Measurements from ENCODE around the gene MYO1B. TPM values are rescaled to one million over a fixed set of nuclear protein-coding genes. Genes with fewer than 3 reads are reported as not detected.

MYO1B gene
- polyA plus RNA-seq, 1 experiment: 87.2 TPM

GRCh38 chr2:191258996-191259395, 13.8 kb downstream of the MYO1B start:
- DNase-seq (ENCODE audit: low read depth): no peak
- H3K36me3 ChIP-seq (ENCODE audit: control insufficient read depth, insufficient read depth, low read length): no peaks in the 10 kb centered on the region
- ChIA-PET POLR2A (no interaction called here), CTCF (interaction anchor here (1.8 kb wide), 1 partner anchor 10 kb away, joined by 6 read pairs; no protein-coding TSS in a partner anchor)
- no peak for TF ChIP-seq CTCF (IDR thresholded peaks at IDR 0.05; ENCODE audit: insufficient read depth, low read depth, low read length)
- H3K27me3 ChIP-seq (ENCODE audit: control insufficient read depth, insufficient read depth, low read length): no peaks in the 10 kb centered on the region
- no peak overlapping the region for H3K4me3 ChIP-seq (ENCODE audit: low read depth, low read length)

- no peaks in the 10 kb centered on the region for H3K36me3 ChIP-seq (ENCODE audit: control insufficient read depth, insufficient read depth, low read length)
- ChIA-PET CTCF (interaction anchor here (0.5 to 2.8 kb wide), 3 partner anchors 11 to 239 kb away, joined by 3 to 7 read pairs (median 3); no protein-coding TSS in a partner anchor), POLR2A (interaction anchor here (0.5 kb wide), 1 partner anchor 9 kb away, joined by 3 read pairs; no protein-coding TSS in a partner anchor)
- no peak for DNase-seq (ENCODE audit: low read depth)
- no peaks in the 10 kb centered on the region for H3K27me3 ChIP-seq (ENCODE audit: control insufficient read depth, insufficient read depth, low read length)
- no peak for TF ChIP-seq CTCF (IDR thresholded peaks at IDR 0.05; ENCODE audit: insufficient read depth, low read depth, low read length)
- H3K4me3 ChIP-seq (ENCODE audit: low read depth, low read length): no peak overlapping the region
These were observed 17.2 kb downstream of the MYO1B start for GRCh38 chr2:191262436-191262835.

GRCh38 chr2:191263050-191263449, 17.8 kb downstream of the MYO1B start:
- no peaks in the 10 kb centered on the region for H3K36me3 ChIP-seq (ENCODE audit: control insufficient read depth, insufficient read depth, low read length)
- DNase-seq (ENCODE audit: low read depth): no peak
- TF ChIP-seq CTCF (IDR thresholded peaks at IDR 0.05; ENCODE audit: insufficient read depth, low read depth, low read length): no peak
- ChIA-PET POLR2A (no interaction called here), CTCF (interaction anchor here (0.8 kb wide), 1 partner anchor 238 kb away, joined by 3 read pairs; no protein-coding TSS in a partner anchor)
- no peaks in the 10 kb centered on the region for H3K27me3 ChIP-seq (ENCODE audit: control insufficient read depth, insufficient read depth, low read length)
- H3K4me3 ChIP-seq (ENCODE audit: low read depth, low read length): no peak overlapping the region

- no peak overlapping the region for H3K4me3 ChIP-seq (ENCODE audit: low read depth, low read length)
- H3K27me3 ChIP-seq (ENCODE audit: control insufficient read depth, insufficient read depth, low read length): no peaks in the 10 kb centered on the region
- H3K36me3 ChIP-seq (ENCODE audit: control insufficient read depth, insufficient read depth, low read length): peaks cover 1% of the 10 kb centered on the region; the same call in 1 of the 2 replicates
- ChIA-PET CTCF (interaction anchor here (0.6 to 1.0 kb wide), 3 partner anchors 17 to 98 kb away, joined by 3 to 5 read pairs (median 3); no protein-coding TSS in a partner anchor), POLR2A (interaction anchor here (0.7 kb wide), 1 partner anchor 227 kb away, joined by 3 read pairs; no protein-coding TSS in a partner anchor)
- TF ChIP-seq CTCF (IDR thresholded peaks at IDR 0.05; ENCODE audit: insufficient read depth, low read depth, low read length): no peak
- DNase-seq (ENCODE audit: low read depth): peak; percentile 80
These were observed 19.5 kb downstream of the MYO1B start for GRCh38 chr2:191264647-191265081.

- Histone ChIP-seq H3K36me3 (ENCODE audit: control insufficient read depth, insufficient read depth, low read length) (peaks cover 1% of the 10 kb centered on the region; the same call in 1 of the 2 replicates), H3K4me3 (ENCODE audit: low read depth, low read length) (0 out of 2 replicates have a peak overlapping the region, but pooled peaks have one; percentile 0), H3K27me3 (ENCODE audit: control insufficient read depth, insufficient read depth, low read length) (no peaks in the 10 kb centered on the region)
- no peak for TF ChIP-seq CTCF (IDR thresholded peaks at IDR 0.05; ENCODE audit: insufficient read depth, low read depth, low read length)
- DNase-seq (ENCODE audit: low read depth): peak; percentile 60
- CTCF ChIA-PET: interaction anchor here (0.7 to 1.9 kb wide), 3 partner anchors 93 to 236 kb away, joined by 3 to 7 read pairs (median 3); no protein-coding TSS in a partner anchor
- POLR2A ChIA-PET: interaction anchor here (0.6 kb wide), 1 partner anchor 19 kb away, joined by 3 read pairs; no protein-coding TSS in a partner anchor
These were observed 20.3 kb downstream of the MYO1B start for GRCh38 chr2:191265311-191266170.

Data from BJ (cell line).